CD4-positive, alpha-beta T cell treated with Interleukin-15 for 4 hours (primary cell): ENCODE data around the gene HERC4.

Experiments
- DNase-seq: peaks from one replicate; pipeline ENCODE4 v3.0.0-alpha.2; 2020; ENCODE audit warnings: low spot score

Gene HERC4

DNA sequence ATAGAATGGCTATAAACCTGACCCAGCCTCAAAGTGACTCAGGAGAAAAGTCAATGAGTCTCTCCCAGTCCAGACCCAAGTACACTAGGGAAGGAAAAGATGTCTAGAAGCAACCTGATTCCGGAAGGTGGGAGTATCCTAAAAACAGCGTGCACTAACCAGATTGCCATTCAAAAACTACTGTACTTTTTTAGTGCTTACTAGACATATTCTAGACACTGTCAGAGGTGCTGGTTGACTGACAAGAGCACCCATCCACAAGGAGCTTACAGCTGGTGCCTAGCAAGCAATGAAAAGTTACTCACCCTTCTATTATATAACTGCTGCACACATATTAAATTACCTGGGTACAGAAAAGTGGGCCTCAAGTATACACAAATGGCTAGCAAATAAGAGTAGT lies 109.6 kb downstream of the HERC4 start:
- no peak for DNase-seq

DNA sequence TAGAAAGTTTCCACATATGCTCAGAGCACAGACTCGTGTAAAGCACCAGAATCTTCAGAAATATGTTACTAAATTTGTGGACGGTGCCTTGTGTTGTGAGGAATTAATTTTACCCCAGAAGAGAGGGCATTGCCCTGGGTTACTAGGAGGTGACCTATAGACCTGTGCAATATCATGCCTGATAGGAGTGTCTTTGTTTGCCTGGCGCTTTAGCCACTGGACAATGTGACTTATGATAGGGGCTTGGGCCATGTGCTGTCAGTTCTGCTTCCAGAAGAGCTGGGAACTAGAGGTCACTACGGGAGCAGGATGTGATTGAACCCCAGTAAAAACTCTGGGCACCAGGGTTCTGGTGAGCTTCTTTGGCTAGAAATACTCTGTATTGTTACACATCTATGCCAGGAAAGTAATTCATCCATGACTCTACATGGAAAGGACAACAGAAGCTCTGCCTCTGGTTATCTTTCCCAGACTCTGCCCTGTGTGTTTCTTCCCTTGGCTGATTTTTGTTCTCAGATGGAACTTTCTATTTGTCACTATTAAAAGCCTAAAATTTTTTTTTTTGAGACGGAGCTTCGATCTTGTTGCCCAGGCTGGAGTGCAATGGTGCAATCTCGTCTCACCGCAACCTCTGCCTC lies 115.1 kb downstream of the HERC4 start:
- DNase-seq, result no peak

DNA sequence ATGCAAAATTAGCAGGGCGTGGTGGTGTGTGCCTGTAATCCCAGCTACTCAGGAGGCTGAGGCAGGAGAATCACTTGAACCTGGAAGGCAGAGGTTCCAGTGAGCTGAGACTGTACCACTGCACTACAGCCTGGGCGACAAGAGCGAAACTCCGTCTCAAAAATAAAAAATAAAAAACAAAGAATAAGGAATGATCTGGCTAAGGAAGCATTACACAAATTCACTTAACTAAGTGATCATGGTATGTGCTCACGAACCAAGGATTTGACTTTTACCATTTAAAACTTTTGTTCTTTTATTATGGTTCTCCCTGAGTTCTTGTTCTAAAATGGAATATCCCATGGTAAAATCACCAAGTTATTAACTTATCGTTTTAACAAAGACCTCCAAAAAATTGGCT lies 119.5 kb downstream of the HERC4 start:
- no peak for DNase-seq

DNA sequence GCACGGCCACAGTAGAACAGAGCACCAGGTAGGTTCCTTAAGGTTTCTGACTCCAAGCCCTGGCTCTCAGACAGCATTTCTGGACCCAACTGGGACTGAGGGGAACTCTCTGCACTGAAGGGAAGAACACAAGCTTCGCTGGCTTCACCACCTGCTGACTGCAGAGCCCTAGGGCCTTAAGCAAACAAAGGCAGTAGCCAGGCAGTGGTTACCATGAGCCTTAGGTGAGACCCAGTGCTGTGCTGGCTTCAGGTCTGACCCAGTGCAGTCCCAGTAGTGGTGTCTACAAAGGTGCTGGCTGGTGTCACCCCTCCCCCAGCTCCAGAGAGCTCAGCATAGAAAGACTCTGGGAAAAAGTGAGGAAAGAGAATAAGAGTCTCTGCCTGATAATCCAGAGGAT lies 131.2 kb downstream of the HERC4 start:
- no peak for DNase-seq

DNA sequence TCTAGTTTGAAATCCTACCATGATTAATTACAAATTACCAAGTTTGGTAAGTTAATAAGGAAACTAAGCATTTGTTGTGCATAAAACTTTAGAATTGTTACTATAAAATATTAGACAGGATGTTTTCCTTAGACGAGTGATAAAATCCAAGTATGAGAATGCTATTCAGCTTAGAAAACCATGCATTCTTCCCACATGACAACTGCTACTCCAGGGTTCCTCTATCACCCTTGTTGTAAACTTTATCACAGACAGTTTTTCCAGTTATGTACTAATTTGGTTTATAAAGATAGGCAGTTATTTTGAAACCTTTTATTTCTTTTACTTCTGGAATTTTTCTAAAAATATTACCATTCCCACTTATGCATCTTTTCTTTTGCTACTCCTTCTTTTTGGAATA lies 138.7 kb downstream of the HERC4 start:
- DNase-seq, result no peak

DNA sequence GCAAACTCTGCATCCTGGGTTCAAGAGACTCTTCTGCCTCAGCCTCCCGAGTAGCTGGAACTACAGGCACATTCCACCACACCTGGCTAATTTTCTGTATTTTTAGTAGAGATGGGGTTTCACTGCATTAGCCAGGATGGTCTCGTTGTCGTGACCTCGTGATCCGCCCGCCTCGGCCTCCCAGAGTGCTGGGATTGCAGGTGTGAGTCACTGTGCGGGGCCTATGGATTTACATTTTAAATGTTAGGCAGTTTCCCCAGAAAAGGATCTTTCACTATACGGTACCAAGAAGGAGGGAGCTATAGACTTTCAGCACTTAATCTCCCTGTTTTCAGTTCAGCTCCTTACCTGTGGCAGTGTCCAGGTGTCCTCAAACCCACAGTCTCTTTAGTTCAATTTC lies 139.9 kb downstream of the HERC4 start:
- DNase-seq, result no peak

DNA sequence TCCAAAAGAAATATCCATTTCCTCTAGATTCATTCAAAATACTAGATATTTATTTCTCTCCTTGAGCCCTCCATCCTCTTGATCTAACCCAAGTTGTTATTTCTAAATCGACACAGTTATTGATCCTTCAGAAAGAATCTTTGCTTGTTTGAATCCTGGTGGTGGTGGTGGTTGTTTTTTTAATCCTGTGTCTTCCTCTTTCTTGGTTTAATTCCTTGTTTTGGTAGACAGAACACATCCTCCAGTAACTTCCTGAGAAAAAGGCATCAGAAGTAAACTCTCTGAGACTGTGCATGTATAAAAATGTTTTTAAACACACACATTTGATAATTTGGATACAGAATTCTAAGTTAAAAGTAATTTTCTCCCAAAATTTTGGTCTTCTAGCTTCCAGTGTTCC lies 140.7 kb downstream of the HERC4 start:
- no peak for DNase-seq

DNA sequence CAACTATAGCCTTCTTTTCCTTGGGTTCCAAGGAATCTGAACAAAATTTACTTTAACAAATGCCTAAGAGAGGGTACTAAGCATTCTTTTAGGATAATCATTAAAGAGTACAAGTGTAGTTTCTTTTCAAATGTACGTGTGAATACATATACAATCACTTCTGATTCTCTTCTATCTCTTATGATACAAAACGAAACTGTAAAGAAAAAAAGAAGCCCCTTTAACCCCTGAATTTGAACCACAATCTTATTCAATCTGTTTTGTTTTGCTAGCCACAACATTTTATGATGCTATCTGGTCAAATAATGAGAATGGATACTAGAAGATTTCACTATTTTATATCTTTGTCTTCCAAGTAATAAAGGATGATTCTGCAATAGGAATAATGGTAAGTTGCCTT lies 141.9 kb downstream of the HERC4 start:
- no peak for DNase-seq

DNA sequence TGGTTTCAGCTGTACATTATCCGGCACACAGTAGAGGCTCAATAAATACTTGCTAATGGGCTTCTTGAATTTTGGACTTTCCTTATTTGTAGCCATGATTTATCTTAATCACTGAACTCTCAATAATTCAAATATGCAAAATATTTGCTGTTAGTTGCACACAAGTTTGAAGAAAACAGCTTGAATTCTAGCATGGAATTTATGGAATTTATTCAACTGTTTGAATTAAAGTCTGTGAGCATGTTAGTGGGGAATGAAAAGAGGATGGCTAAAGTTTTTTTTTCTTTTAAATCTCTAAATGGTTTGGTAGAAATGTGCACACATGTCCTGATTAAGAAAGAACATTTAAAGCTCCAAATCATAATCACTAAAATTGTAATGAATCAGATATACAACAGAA lies 148.1 kb downstream of the HERC4 start:
- DNase-seq, result no peak

DNA sequence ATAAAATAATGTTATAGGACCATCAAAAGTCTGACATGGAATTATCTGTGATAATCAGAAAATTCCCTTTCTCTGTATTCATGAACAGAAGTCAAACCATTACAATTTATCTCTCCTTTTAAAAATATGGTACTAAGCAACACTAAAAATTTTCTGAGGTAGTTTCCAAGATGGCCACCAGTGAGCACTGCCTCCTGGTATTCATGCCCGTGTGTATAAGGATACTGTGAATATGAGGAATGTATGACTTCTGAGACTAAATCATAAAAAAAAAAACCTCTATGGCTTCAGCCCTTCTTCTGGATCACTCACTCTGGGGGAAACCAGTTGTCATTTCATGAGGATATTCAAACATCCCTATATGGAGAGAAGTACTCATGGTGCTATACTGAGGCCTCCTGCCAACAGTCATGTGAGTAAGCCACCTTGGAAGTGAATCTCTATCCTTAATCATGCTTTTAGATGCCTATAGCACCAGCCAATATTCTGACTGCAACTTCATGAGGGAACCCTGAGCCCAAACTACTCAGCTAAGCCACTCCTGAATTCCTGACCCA lies 149.6 kb downstream of the HERC4 start:
- no peak for DNase-seq

DNA sequence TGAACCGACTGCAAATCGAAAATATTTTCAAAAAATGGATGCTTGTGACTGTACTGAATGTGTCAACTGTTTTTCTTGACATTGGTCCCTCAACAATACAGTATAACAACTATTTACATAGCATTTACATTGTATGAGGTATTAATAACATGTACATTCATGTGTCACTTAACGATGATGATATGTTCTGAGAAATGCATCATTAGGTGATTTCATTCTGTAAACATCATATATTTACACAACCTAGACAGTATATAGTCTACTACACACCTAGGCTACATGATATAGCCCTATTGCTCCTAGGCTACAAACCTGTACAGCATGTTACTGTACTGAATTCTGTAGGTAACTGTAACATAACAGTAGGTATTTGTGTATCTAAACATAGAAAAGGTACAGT lies 150.9 kb downstream of the HERC4 start:
- DNase-seq, result no peak

DNA sequence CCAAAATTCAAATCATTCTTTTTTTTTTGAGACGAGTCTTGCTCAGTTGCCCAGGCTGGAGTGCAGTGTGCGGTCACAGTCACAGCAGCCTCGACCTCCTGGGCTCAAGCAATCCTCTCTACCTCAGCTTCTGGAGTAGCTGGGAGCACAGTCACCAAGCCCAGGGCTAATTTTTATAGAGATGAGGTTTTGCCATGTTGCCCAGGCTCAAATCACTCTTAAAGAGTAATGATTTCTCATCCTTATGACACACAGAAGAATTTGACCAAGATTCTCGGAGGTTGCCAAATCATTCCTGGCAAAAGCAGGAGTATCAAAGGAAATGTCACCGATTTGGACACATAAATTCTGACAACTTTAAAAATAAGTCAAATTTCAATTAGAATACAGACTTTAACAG lies 151.5 kb downstream of the HERC4 start:
- DNase-seq, result no peak

DNA sequence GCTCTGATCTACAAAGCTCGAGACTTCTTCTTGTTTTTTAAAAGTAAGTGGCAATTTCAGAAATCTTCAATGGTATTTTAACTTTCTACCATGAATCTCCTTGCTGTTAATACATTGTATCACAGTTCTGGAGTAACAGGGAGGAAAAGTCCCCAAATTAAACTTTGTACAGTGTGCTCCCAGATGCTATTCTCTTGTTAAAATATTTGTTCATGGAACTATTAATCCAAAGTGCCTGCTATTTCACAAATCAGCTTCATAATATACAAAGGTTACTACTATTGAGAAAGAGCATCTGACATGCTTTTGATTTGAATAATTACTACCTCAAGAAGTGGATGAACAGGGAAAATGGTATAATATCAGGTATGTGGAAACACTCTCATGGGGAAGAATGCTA lies 154.0 kb downstream of the HERC4 start:
- DNase-seq, result no peak

DNA sequence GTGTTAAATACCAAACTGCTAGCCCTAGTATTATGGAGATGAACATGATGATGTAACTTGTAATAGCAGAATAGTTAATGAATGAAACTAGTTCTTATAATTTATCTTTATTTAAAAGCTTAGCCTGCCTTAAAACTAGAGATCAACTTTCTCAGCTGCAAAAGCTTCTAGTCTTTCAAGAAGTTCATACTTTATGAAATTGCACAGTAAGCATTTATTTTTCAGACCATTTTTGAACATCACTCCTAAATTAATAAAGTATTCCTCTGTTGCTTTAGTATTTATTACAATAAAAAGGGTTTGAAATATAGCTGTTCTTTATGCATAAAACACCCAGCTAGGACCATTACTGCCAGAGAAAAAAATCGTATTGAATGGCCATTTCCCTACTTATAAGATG lies 157.4 kb downstream of the HERC4 start:
- no peak for DNase-seq

DNA sequence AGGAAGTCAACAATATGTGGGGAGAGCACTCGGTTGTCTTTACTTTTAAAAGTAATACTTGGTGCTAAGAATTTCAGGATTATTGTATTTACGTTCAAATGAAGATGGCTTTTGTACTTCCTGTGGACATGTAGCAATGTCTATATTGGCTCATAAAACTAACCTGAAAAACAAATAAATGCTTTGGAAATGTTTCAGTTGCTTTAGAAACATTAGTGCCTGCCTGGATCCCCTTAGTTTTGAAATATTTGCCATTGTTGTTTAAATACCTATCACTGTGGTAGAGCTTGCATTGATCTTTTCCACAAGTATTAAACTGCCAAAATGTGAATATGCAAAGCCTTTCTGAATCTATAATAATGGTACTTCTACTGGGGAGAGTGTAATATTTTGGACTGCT lies 157.9 kb downstream of the HERC4 start:
- no peak for DNase-seq

DNA sequence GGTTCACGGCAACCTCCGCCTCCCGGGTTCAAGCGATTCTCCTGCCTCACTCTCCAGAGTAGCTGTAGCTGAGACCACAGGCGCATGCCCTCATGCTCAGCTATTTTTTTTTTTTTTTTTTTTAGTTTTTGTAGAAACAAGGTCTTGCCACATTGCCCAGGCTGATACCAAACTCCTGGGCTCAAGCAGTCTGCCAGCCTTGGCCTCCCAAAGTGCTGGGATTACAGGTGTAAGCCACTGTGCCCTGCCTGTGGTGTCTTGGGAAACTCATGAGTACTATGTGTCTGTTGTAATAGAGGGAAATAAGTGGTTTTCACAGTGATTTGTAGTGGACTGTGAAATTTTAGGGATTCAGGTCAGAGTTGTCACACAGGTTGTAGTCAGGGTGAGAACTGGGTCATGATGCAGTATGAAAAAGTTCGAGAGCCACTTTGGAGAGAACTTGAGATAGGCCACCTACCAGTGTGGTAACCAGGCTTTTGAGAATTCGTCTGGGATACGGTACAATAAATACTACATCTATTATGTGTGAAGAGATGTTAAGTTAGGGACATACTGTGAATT lies 160.2 kb downstream of the HERC4 start:
- DNase-seq, result no peak

DNA sequence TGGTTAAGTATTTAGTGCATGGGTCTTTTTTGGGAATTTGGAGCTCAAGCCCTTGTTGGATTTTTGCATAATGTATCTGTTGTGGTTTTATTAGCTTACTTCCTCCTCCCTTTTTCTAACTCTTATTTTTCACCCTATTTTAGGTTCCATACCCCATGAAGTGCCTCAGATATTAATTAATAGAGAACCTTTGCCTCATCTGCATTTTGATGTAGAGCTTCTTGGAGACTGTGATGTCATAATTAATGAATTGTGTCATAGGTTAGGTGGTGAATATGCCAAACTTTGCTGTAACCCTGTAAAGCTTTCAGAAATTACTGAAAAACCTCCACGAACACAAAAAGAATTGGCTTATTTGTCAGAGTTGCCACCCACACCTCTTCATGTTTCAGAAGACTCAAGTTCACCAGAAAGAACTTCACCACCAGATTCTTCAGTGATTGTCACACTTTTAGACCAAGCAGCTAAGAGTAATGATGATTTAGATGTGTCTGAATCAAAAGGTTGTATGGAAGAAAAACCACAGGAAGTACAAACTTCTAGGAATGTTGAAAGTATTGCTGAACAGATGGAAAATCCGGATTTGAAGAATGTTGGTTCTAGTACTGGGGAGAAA lies 162.6 kb downstream of the HERC4 start:
- DNase-seq, result no peak

DNA sequence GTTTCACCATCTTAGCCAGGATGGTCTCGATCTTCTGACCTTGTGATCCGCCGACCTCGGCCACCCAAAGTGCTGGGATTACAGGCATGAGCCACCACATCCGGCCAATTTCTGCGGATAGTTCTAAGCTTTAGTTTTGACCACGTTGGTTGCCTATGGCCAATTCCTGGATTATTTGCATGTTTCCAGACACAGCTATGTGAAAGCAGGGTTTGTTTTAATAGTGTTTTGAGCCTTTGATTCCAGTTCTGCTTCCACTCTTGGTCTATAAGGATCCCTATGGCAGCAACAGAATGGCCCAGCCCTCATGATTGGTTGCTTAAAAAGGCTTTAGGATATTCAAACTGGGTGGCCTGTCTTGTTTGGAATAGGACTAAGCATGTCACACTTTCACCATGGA lies 171.5 kb downstream of the HERC4 start:
- no peak for DNase-seq

DNA sequence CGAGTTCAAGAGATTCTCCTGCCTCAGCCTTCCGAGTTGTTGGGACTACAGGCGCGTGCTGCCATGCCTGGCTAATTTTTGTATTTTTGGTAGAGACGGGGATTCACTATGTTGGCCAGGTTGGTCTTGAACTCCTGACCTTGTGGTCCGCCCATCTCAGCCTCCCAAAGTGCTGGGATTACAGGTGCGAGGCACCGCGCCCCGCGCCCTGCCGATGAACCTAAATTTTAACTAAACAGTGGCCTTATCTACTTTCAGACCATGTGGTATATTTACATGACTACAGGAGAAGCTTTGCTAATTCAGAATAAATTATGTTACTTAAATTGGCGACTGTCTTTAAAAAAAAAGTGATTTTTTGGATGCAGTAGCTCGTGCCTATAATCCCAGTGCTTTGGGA lies 181.4 kb downstream of the HERC4 start:
- DNase-seq, result no peak

DNA sequence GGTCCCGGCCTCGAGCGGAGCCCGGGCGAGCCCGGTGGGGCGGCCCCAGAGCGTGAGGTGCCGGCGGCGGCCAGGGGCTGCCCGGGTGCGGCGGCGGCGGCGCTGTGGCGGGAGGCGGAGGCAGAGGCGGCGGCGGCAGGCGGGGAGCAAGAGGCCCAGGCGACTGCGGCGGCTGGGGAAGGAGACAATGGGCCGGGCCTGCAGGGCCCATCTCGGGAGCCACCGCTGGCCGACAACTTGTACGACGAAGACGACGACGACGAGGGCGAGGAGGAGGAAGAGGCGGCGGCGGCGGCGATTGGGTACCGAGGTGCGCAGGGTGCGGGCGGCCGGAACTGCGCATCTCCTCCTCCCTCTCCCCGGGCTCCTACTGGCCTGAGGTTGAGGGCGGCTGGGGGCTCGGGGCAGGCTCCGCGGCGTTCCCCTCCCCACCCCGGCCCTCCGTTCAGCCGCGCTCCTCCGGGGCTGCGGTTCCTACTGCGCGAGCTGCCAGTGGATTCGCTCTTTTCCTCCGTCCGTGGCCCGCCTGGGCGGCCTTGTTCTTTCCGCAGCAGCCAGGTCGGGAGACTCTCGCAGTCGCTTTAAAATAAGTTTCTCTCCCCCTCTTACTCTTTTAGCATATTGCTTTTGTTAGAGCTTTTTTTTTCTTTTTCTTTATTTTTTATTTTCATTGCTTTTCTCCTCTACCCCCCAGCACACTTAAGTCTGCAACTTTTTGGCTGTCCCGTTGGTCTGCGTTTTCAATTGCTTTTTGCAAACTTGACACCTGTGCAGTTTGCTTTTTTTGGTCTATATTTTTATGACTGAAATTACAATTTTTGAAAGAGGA lies 190.0 kb downstream of the HERC4 start:
- DNase-seq, result peak; percentile 77

DNA sequence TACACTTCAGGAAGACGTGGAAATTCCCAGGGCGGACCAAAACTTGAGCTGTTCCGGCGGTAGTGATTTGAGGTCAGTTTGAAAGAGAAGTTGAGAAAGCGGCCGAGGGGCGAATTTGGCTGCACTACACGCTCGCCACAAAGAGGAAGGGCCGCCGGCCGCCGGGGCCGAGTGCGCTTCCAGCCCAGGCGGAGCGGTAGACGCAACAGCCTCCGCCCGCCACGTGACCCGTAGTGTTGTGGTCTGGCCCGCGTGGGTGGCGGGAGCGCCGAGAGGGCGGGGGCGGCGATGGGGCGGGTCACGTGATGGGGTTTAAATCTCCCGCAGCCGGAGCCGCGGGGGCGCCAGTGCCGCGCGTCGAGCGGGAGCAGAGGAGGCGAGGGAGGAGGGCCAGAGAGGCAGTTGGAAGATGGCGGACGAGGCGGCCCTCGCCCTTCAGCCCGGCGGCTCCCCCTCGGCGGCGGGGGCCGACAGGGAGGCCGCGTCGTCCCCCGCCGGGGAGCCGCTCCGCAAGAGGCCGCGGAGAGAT lies 190.7 kb downstream of the HERC4 start, which contains the start of gene SIRT1:
TSS of gene SIRT1 (plus strand) at position 344 of the 529 bp plus-strand sequence. CDS start at position 410, 66 bp downstream.
- DNase-seq, result peak; percentile 95

DNA sequence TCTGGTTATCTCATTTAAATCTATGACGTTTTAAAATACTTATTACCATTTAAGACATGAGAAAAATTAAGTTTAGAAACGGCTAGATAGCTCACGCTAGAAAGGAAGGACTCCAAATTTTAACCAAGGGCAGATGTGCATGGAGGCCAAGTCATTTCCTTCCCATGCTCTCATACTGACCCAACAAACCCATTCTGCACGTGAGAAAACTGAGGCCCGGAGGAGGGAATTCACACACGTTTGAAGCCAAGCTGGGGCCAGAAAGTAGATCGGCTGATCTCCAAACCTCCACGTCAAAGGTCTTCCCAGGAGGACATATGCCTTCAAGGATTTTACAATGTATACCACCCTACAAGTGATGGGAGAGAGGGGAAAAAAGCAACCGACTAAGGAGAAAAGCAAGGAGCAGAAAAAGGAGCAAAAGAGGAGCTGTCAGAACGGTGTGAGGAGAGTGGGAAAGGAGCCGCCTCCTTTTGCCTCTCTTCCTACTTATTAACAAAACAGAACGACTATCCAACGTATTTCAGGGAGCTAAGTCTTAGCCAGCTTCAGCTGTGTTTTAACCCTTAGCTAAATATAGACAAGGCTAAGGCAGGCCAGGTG lies 191.3 kb downstream of the HERC4 start:
- DNase-seq, result no peak
